RKO (cell line): Measurements from ENCODE around the gene TSPAN14.

Source experiments
- DNase-seq: peaks from one replicate; pipeline ENCODE4 v3.0.0-alpha.2; 2016; ENCODE audit warnings: low spot score

Gene TSPAN14

GRCh38 chr10:80488539-80489066 lies 34.5 kb downstream of the TSPAN14 start:
- DNase-seq = no peak

- DNase-seq = no peak
Observed at GRCh38 chr10:80489371-80490112, 35.4 kb downstream of the TSPAN14 start.

- DNase-seq = no peak
Observed at GRCh38 chr10:80491251-80492102, 37.4 kb downstream of the TSPAN14 start.

GRCh38 chr10:80492848-80493521 lies 38.9 kb downstream of the TSPAN14 start:
- DNase-seq = no peak

- no peak for DNase-seq
Observed at GRCh38 chr10:80493522-80494051, 39.5 kb downstream of the TSPAN14 start.

GRCh38 chr10:80496555-80497172 lies 42.6 kb downstream of the TSPAN14 start:
- no peak for DNase-seq

- no peak for DNase-seq
Observed at GRCh38 chr10:80497187-80498077, 43.3 kb downstream of the TSPAN14 start.

GRCh38 chr10:80498078-80498832 lies 44.1 kb downstream of the TSPAN14 start:
- no peak for DNase-seq

- DNase-seq = peak; percentile 89
Observed at GRCh38 chr10:80498833-80499741, 45.0 kb downstream of the TSPAN14 start.

- no peak for DNase-seq
Observed at GRCh38 chr10:80500572-80501380, 46.7 kb downstream of the TSPAN14 start.

- DNase-seq = no peak
Observed at GRCh38 chr10:80501381-80501912, 47.3 kb downstream of the TSPAN14 start.

GRCh38 chr10:80501913-80502521 lies 47.9 kb downstream of the TSPAN14 start:
- DNase-seq = no peak

- DNase-seq = no peak
Observed at GRCh38 chr10:80502621-80503583, 48.8 kb downstream of the TSPAN14 start.

- DNase-seq = no peak
Observed at GRCh38 chr10:80503584-80504157, 49.6 kb downstream of the TSPAN14 start.

GRCh38 chr10:80504158-80504811 lies 50.2 kb downstream of the TSPAN14 start:
- DNase-seq = no peak
